Measurements from ENCODE around the gene DHX8. TPM values are rescaled to one million over a fixed set of nuclear protein-coding genes. Genes with fewer than 3 reads are reported as not detected.

The DHX8 gene
- total and polyA plus RNA-seq, 4 donors = 10.9 to 21.3 (median 19.4) TPM

GRCh38 chr17:43444223-43445008, 39.4 kb upstream of the DHX8 start (continued):
- no peak for TF ChIP-seq YY1 (IDR thresholded peaks at IDR 0.05)

DNA sequence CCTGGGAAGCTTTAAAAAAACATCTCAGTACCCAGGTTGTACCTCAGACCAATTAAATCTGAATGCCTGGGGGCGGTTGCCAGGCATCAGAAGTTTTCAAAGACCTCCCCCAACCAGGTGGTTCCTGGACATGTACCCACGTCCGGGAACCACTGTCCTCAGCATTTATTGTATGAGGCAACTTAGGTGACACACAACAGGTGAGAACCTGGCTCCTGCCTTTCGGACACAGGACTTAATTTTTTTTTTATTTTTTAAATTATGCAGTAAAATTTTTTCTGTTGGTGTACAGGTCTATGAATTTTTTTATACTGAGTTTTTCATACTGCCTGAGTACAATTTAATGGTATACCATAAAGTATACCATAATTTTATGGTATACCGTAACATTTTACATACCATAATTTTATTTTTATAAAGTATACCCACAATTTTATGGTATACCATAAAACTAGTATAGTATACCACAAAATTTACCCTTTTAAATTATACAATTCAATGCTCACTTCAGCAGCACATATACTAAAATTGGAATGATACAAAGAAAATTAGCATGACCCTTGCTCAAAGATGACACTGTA, 38.7 kb upstream of the DHX8 start:
- peak overlapping the region; percentile 86 to 87 for H3K27ac ChIP-seq (ENCODE audit: low read depth in 1 of 2, low read length in 2 of 2)
- DNase-seq (ENCODE audit: low spot score) = no peak
- H3K4me3 ChIP-seq (ENCODE audit: low read depth in 1 of 3, low read length in 3 of 3) = no peak overlapping the region
- H3K9me3 ChIP-seq (ENCODE audit: control insufficient read depth in 4 of 4, low read length in 3 of 4) = no peaks in the 10 kb centered on the region
- no peaks in the 10 kb centered on the region for H3K36me3 ChIP-seq (ENCODE audit: control insufficient read depth in 4 of 4, insufficient read depth in 3 of 4, low read depth in 1 of 4, low read length in 3 of 4)
- H3K27me3 ChIP-seq (ENCODE audit: control insufficient read depth in 4 of 4, insufficient read depth in 4 of 4, low read length in 3 of 4) = no peaks in the 10 kb centered on the region
- whole genome bisulfite sequencing = 47% methylated on average over 5 of the region's 5 CpGs
- TF ChIP-seq JUND (IDR thresholded peaks at IDR 0.05) (peak in 1 of 2 donors; percentile 4), RAD21 (IDR thresholded peaks at IDR 0.05) (peak in 1 of 2 donors; percentile 4), RXRA (IDR thresholded peaks at IDR 0.05) (peak in 1 of 2 donors; percentile 5), ZBTB33 (IDR thresholded peaks at IDR 0.05) (no peak), GABPA (IDR thresholded peaks at IDR 0.05 in 1 of 2, conservative IDR thresholded peaks at IDR 0.05 in 1 of 2) (no peak), HNF4A (conservative IDR thresholded peaks at IDR 0.05) (peak in 1 of 2 donors; percentile 4), NR2F2 (IDR thresholded peaks at IDR 0.05) (no peak), REST (IDR thresholded peaks at IDR 0.05) (no peak), SP1 (IDR thresholded peaks at IDR 0.05) (peak; percentile 7), TAF1 (conservative IDR thresholded peaks at IDR 0.05) (no peak), CTCF (IDR thresholded peaks at IDR 0.05; ENCODE audit: low read depth, low read length, missing input control) (no peak)
- peak overlapping the region in 1 of 2 donors; percentile 49 for H3K9ac ChIP-seq (ENCODE audit: low read depth in 1 of 2, low read length in 2 of 2)
- H3K4me1 ChIP-seq (ENCODE audit: control insufficient read depth in 4 of 4, insufficient read depth in 4 of 4, low read length in 3 of 4) = peaks cover 2 to 28% (median 17%) of the 10 kb centered on the region in 4 donors
